DND-41 (cell line): ENCODE measurements around the gene PHKG2.

Source experiments
- CTCF ChIP-seq: IDR thresholded peaks from 2 replicates; pipeline ENCODE4 v1.5.1; 2012; ENCODE audit warnings: borderline replicate concordance, low read length, moderate library complexity, mild to moderate bottlenecking; ENCODE audit not compliant: poor library complexity, severe bottlenecking; ENCODE audit errors: extremely low read depth
- EZH2 ChIP-seq: IDR thresholded peaks from 3 replicates; pipeline ENCODE4 v1.6.1; 2012; ENCODE audit warnings: borderline replicate concordance, low read depth, mild to moderate bottlenecking, moderate library complexity, low read length, inconsistent platforms; ENCODE audit not compliant: severe bottlenecking

DNA sequence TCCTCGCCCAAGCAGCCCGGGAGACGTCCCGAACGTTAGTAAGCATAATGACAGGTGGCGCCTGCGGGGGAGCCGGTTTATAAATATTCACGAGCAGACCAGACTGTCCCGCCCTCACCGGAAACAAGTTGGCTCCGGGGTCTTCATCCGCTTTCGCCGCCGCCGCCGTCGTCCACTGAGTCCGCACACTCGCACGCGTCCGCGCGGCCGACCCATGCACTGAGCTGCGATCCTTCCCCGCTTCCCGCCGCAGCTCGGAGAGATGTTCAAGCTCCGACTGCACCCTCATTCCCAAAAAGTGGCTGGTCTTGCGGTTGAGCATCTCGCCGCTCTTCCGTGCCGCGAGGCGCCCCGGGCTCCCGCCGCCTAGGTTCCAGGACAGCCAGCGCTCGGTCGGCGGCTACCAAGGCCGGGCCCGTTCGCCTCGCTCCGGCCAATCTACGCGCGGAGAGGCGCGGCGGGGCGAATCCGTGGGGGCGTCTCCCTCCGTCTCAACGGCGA is 13.3 kb downstream of the PHKG2 start:
- TF ChIP-seq EZH2: no peak
- no peak for TF ChIP-seq CTCF
